CD4-positive, alpha-beta T cell (primary cell): ENCODE measurements around the gene TRABD2B. TPM values are rescaled to one million over a fixed set of nuclear protein-coding genes. Genes with fewer than 3 reads are reported as not detected.

ENCODE experiments used
- ATAC-seq: fragments of 200-7000 bp; cut with Tn5 transposase; one replicate; pipeline ENCODE4 v1.10.0; 2022; ENCODE audit warnings: mild to moderate bottlenecking; ENCODE audit not compliant: poor library complexity
- CTCF ChIA-PET: fragments of 350-600 bp; sonication (Branson Sonifier 250); formaldehyde crosslinking; loops from one replicate; lab custom pipeline; 2021; ENCODE audit warnings: antibody characterized with exemption, inconsistent platforms; lab: Charles Lee
- POLR2A ChIA-PET: fragments of 350-600 bp; sonication (Branson Sonifier 250); formaldehyde crosslinking; loops from one replicate; lab custom pipeline; 2021; ENCODE audit warnings: antibody characterized with exemption, inconsistent platforms; lab: Charles Lee
- DNase-seq, 14 experiments: peaks; one replicate each; pipeline ENCODE4 v3.0.0-alpha.2; 2013 to 2020; ENCODE audit warnings: mixed read lengths in 2 of 14
- H3K27ac ChIP-seq, 2 donors: one replicate each; pipeline versions ENCODE4 v1.5.1 to v1.7.0; 2013; ENCODE audit warnings: low read length in 2 of 2, low read depth in 1 of 2, mild to moderate bottlenecking in 1 of 2
- H3K27me3 ChIP-seq, 2 experiments: 1 replicate in 1 of 2; 2 replicates in 1 of 2; pipeline versions ENCODE4 v1.6.1 to v1.7.0; 2013; ENCODE audit warnings: low read length in 2 of 2, control low read depth in 1 of 2, mild to moderate bottlenecking in 1 of 2, moderate library complexity in 1 of 2; ENCODE audit not compliant: insufficient read depth in 2 of 2, control insufficient read depth in 1 of 2
- H3K36me3 ChIP-seq: one replicate; pipeline ENCODE4 v1.6.1; 2013; ENCODE audit warnings: low read length, control low read depth; ENCODE audit not compliant: insufficient read depth
- H3K4me1 ChIP-seq: one replicate; pipeline ENCODE4 v1.6.1; 2013; ENCODE audit warnings: low read length, control low read depth; ENCODE audit not compliant: insufficient read depth
- H3K4me3 ChIP-seq: one replicate; pipeline ENCODE4 v1.5.1; 2013; ENCODE audit warnings: mild to moderate bottlenecking, low read length, moderate library complexity
- H3K9me3 ChIP-seq, 2 experiments: 1 replicate in 1 of 2; 2 replicates in 1 of 2; pipeline versions ENCODE4 v1.6.1 to v1.7.0; 2013; ENCODE audit warnings: low read length in 2 of 2, mild to moderate bottlenecking in 2 of 2, control low read depth in 1 of 2, moderate library complexity in 1 of 2; ENCODE audit not compliant: control insufficient read depth in 1 of 2, insufficient read depth in 1 of 2
- H3K27ac Mint-ChIP-seq: one replicate; pipeline ENCODE4 v1.8.0; 2020; ENCODE audit warnings: mixed read lengths
- H3K27me3 Mint-ChIP-seq: one replicate; pipeline ENCODE4 v1.8.0; 2021; ENCODE audit warnings: mixed read lengths
- H3K36me3 Mint-ChIP-seq: one replicate; pipeline ENCODE4 v1.8.0; 2021; ENCODE audit warnings: low read depth, mixed read lengths
- H3K4me1 Mint-ChIP-seq: one replicate; pipeline ENCODE4 v1.8.0; 2021; ENCODE audit warnings: low read depth, mixed read lengths
- H3K4me3 Mint-ChIP-seq: one replicate; pipeline ENCODE4 v1.8.0; 2020; ENCODE audit warnings: mild to moderate bottlenecking, mixed read lengths
- H3K9me3 Mint-ChIP-seq: one replicate; pipeline ENCODE4 v1.8.0; 2020; ENCODE audit warnings: mixed read lengths
- CTCF ChIP-seq: fragments of 200-600 bp; IDR thresholded peaks from one replicate; pipeline ENCODE4 v1.8.0; 2022; ENCODE audit warnings: antibody characterized with exemption, mild to moderate bottlenecking
- intact Hi-C, 2 experiments: fragments of 100-400 bp; cut with DNase I in 1 of 2; cut with micrococcal nuclease in 1 of 2; formaldehyde crosslinking; loops; one replicate each; pipeline versions ENCODE4 v1.15.1 to v1.9.0; 2023 to 2025; cut with DNase I, micrococcal nuclease
- total RNA-seq, 174 experiments: library from RNA in 2 of 174; stranded (reverse) in 2 of 174; gene quantifications; one replicate each; pipeline ENCODE4 v1.2.3 and lab custom pipeline; 2021 to 2026

Gene TRABD2B
- total RNA-seq, 2 experiments from 2014 or later = not detected

- Histone ChIP-seq H3K4me1 (no peaks in the 10 kb centered on the region), H3K27ac (no peak overlapping the region), H3K27me3 (peaks cover 0 to 2% of the 10 kb centered on the region in 2 experiments), H3K9me3 (peaks cover 0 to 5% of the 10 kb centered on the region in 2 experiments), H3K4me3 (no peak overlapping the region), H3K36me3 (no peaks in the 10 kb centered on the region)
- no peak for TF ChIP-seq CTCF
- no peaks in the 10 kb centered on the region for H3K4me1 Mint-ChIP-seq
- no peaks in the 10 kb centered on the region for H3K9me3 Mint-ChIP-seq
- H3K4me3 Mint-ChIP-seq = no peak overlapping the region
- ChIA-PET CTCF (no interaction called here), POLR2A (no interaction called here)
- ATAC-seq (no peak), DNase-seq (no peak)
- no peak overlapping the region for H3K27ac Mint-ChIP-seq
- H3K27me3 Mint-ChIP-seq = no peaks in the 10 kb centered on the region
- intact Hi-C loops = no loop called here
- H3K36me3 Mint-ChIP-seq = no peaks in the 10 kb centered on the region
Observed at GRCh38 chr1:47906527-47907176, 90.5 kb downstream of the TRABD2B start.

- POLR2A ChIA-PET = no interaction called here
- Histone ChIP-seq H3K27ac (no peak overlapping the region), H3K36me3 (no peaks in the 10 kb centered on the region), H3K27me3 (peaks cover 0 to 2% of the 10 kb centered on the region in 2 experiments), H3K4me3 (no peak overlapping the region), H3K4me1 (no peaks in the 10 kb centered on the region), H3K9me3 (peaks cover 0 to 5% of the 10 kb centered on the region in 2 experiments)
- no peak for TF ChIP-seq CTCF
- no peak for DNase-seq
- ATAC-seq = no peak
- Mint-ChIP-seq H3K36me3 (no peaks in the 10 kb centered on the region), H3K4me1 (no peaks in the 10 kb centered on the region), H3K9me3 (no peaks in the 10 kb centered on the region), H3K27me3 (no peaks in the 10 kb centered on the region), H3K27ac (no peak overlapping the region), H3K4me3 (no peak overlapping the region)
- intact Hi-C loops = no loop called here
- CTCF ChIA-PET = no interaction called here
Observed at GRCh38 chr1:47906009-47906432, 91.2 kb downstream of the TRABD2B start.

- Histone ChIP-seq H3K36me3 (no peaks in the 10 kb centered on the region), H3K4me3 (no peak overlapping the region), H3K4me1 (no peaks in the 10 kb centered on the region), H3K9me3 (peaks cover 0 to 5% of the 10 kb centered on the region in 2 experiments), H3K27ac (no peak overlapping the region), H3K27me3 (peaks cover 0 to 2% of the 10 kb centered on the region in 2 experiments)
- Mint-ChIP-seq H3K9me3 (no peaks in the 10 kb centered on the region), H3K27ac (no peak overlapping the region), H3K27me3 (no peaks in the 10 kb centered on the region), H3K4me1 (no peaks in the 10 kb centered on the region), H3K4me3 (no peak overlapping the region), H3K36me3 (no peaks in the 10 kb centered on the region)
- POLR2A ChIA-PET = no interaction called here
- no peak for ATAC-seq
- no peak for TF ChIP-seq CTCF
- intact Hi-C loops = no loop called here
- no peak for DNase-seq
- CTCF ChIA-PET = no interaction called here
Observed at GRCh38 chr1:47903723-47904122, 93.5 kb downstream of the TRABD2B start.
